Activated CD8-positive, alpha-beta T cell treated with anti-CD3 and anti-CD28 coated beads, Interleukin-2, amount 10 ng/mL, durations not matched to agents 7 days and 5 days (primary cell): ENCODE data around the gene NTM. TPM values are rescaled to one million over a fixed set of nuclear protein-coding genes. Genes with fewer than 3 reads are reported as not detected.

Experiments
- ATAC-seq: fragments of 150-1000 bp; cut with Tn5 transposase; one replicate; pipeline ENCODE4 v1.10.0; 2021; ENCODE audit warnings: moderate library complexity
- CTCF ChIA-PET: fragments of 350-600 bp; sonication (Branson Sonifier 250); formaldehyde crosslinking; loops from one replicate; lab custom pipeline; 2021; ENCODE audit warnings: antibody characterized with exemption; lab: Charles Lee
- POLR2A ChIA-PET: fragments of 350-600 bp; sonication (Branson Sonifier 250); formaldehyde crosslinking; loops from one replicate; lab custom pipeline; 2021; ENCODE audit warnings: antibody characterized with exemption; lab: Charles Lee
- DNase-seq: peaks from one replicate; pipeline ENCODE4 v3.0.0-alpha.2; 2020
- H3K27ac Mint-ChIP-seq: one replicate; pipeline ENCODE4 v1.8.0; 2021; ENCODE audit warnings: mild to moderate bottlenecking, mixed read lengths
- H3K27me3 Mint-ChIP-seq: one replicate; pipeline ENCODE4 v1.8.0; 2021; ENCODE audit warnings: low read depth, mixed read lengths
- H3K36me3 Mint-ChIP-seq: one replicate; pipeline ENCODE4 v1.8.0; 2021; ENCODE audit warnings: low read depth, mixed read lengths
- H3K4me1 Mint-ChIP-seq: one replicate; pipeline ENCODE4 v1.8.0; 2021; ENCODE audit warnings: low read depth, mixed read lengths
- H3K4me3 Mint-ChIP-seq: one replicate; pipeline ENCODE4 v1.8.0; 2021; ENCODE audit warnings: mild to moderate bottlenecking, mixed read lengths
- H3K9me3 Mint-ChIP-seq: one replicate; pipeline ENCODE4 v1.8.0; 2022; ENCODE audit warnings: mixed read lengths; ENCODE audit not compliant: insufficient read depth
- total RNA-seq, 2 experiments: library from RNA; stranded (reverse); gene quantifications; one replicate each; pipeline ENCODE4 v1.2.3, GENCODE V29; 2021

NTM gene
- total RNA-seq, 2 experiments from 2014 or later = not detected

DNA sequence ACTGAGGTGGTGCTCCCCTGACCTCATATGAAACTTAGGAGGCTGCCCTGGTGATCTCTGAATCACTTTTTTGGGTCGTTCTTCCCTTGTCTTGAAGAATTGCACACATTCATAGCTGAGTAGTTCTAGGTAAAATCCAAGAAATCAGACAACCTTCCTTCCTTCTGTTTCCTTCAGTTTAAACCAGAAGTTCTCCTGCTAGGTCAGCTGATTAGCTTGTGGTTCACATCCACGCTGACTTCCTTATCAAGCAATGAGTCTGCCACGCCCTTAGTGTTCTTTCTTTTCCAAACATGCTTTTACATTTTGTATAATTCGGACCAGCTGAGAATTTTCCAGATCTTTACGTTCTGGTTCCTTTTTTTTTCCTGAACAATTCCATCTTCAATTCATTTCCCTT is 892.8 kb downstream of the NTM start:
- Mint-ChIP-seq H3K4me3 (no peak overlapping the region), H3K4me1 (no peaks in the 10 kb centered on the region), H3K27me3 (no peaks in the 10 kb centered on the region), H3K9me3 (no peaks in the 10 kb centered on the region), H3K27ac (no peak overlapping the region), H3K36me3 (no peaks in the 10 kb centered on the region)
- no peak for DNase-seq
- POLR2A ChIA-PET = no interaction called here
- CTCF ChIA-PET = no interaction called here
- ATAC-seq = no peak

DNA sequence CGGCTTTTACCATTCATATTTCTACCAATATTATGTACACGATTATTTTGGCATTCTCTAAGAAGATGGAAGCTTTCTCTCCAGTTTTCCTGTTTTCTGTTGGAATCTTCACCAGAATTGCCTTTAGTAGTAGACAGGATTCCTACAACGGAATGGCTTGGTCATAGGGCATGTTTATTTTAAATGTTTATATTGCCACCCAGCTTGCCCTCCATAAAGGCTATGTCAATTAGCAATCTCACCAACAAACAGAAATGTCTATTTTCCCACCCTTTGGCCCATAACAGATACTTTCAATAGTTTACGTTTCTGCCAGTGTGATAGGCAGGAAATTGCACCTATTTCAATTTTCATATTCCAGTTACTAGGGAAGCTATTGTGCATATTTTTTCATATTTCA is 893.5 kb downstream of the NTM start:
- H3K27ac Mint-ChIP-seq = no peak overlapping the region
- CTCF ChIA-PET = no interaction called here

GRCh38 chr11:132264616-132265015 is 894.2 kb downstream of the NTM start:
- Mint-ChIP-seq H3K4me1 (no peaks in the 10 kb centered on the region), H3K36me3 (no peaks in the 10 kb centered on the region), H3K27me3 (no peaks in the 10 kb centered on the region), H3K27ac (no peak overlapping the region), H3K9me3 (no peaks in the 10 kb centered on the region), H3K4me3 (no peak overlapping the region)
- DNase-seq = no peak
- ATAC-seq = no peak
- ChIA-PET CTCF (no interaction called here), POLR2A (no interaction called here)

More for the DNA sequence above, 893.5 kb downstream of the NTM start:
- ATAC-seq (no peak), DNase-seq (no peak)
- Mint-ChIP-seq H3K27me3 (no peaks in the 10 kb centered on the region), H3K4me1 (no peaks in the 10 kb centered on the region), H3K4me3 (no peak overlapping the region), H3K36me3 (no peaks in the 10 kb centered on the region), H3K9me3 (no peaks in the 10 kb centered on the region)
- POLR2A ChIA-PET = no interaction called here

DNA sequence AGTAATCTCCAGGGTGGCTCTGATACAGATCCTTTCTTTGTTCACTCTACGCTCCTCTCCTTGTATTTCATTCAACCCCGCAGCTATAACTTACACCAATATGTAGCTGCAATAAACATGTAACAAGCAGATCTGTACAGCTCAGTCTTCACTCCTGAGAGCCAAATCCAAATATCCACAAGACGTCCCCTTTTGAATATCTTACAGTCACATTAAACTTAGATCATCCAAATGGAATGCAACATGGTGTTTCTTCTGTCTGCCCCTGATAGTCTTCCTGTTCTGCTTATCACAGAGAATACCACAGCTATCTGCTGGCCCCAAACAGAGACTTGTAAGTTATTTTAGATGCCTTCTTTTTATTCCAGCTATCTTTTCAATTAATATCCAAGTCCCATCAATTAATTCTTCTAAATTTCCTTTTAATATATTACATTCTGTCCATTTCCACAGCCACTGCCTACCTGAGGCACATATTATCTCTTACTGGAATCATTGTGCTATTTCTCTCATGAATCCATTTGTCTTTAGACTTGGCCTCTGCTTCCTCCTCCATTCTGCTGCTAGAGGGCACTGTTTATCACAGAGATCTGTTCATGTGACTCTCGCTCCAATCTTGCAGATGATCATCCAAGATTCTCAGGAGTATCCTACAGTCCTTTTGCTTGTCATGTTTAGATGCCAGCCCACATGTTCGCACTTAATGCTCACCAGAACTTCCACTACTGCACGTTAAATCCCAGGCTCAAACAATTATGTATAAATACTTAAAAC is 908.6 kb downstream of the NTM start:
- no peaks in the 10 kb centered on the region for H3K9me3 Mint-ChIP-seq
- H3K27ac Mint-ChIP-seq = no peak overlapping the region
- no peaks in the 10 kb centered on the region for H3K4me1 Mint-ChIP-seq
- no peak for ATAC-seq
- H3K4me3 Mint-ChIP-seq = no peak overlapping the region
- POLR2A ChIA-PET = no interaction called here
- CTCF ChIA-PET = interaction anchor here (1.2 to 1.8 kb wide), 2 partner anchors 123 to 662 kb away, joined by 4 to 7 read pairs; no protein-coding TSS in a partner anchor
- no peak for DNase-seq
- no peaks in the 10 kb centered on the region for H3K36me3 Mint-ChIP-seq
- no peaks in the 10 kb centered on the region for H3K27me3 Mint-ChIP-seq

- no peak overlapping the region for H3K4me3 Mint-ChIP-seq
- no peaks in the 10 kb centered on the region for H3K27me3 Mint-ChIP-seq
- no peaks in the 10 kb centered on the region for H3K9me3 Mint-ChIP-seq
These were observed 913.6 kb downstream of the NTM start for GRCh38 chr11:132284048-132284447.

GRCh38 chr11:132284611-132285010 is 914.2 kb downstream of the NTM start:
- H3K9me3 Mint-ChIP-seq = no peaks in the 10 kb centered on the region
- no peak for DNase-seq
- no peaks in the 10 kb centered on the region for H3K27me3 Mint-ChIP-seq
- no peak overlapping the region for H3K4me3 Mint-ChIP-seq
- H3K27ac Mint-ChIP-seq = no peak overlapping the region
- ChIA-PET CTCF (no interaction called here), POLR2A (no interaction called here)
- H3K4me1 Mint-ChIP-seq = no peaks in the 10 kb centered on the region
- no peaks in the 10 kb centered on the region for H3K36me3 Mint-ChIP-seq
- ATAC-seq = no peak

More at GRCh38 chr11:132284048-132284447, 913.6 kb downstream of the NTM start:
- no peak for ATAC-seq
- no peaks in the 10 kb centered on the region for H3K4me1 Mint-ChIP-seq
- H3K27ac Mint-ChIP-seq = no peak overlapping the region
- POLR2A ChIA-PET = no interaction called here
- CTCF ChIA-PET = no interaction called here
- no peaks in the 10 kb centered on the region for H3K36me3 Mint-ChIP-seq
- no peak for DNase-seq

- Mint-ChIP-seq H3K27ac (no peak overlapping the region), H3K9me3 (no peaks in the 10 kb centered on the region), H3K27me3 (no peaks in the 10 kb centered on the region), H3K4me3 (no peak overlapping the region), H3K4me1 (no peaks in the 10 kb centered on the region), H3K36me3 (no peaks in the 10 kb centered on the region)
- ATAC-seq = no peak
- CTCF ChIA-PET = no interaction called here
- no peak for DNase-seq
- POLR2A ChIA-PET = no interaction called here
These were observed 915.2 kb downstream of the NTM start for GRCh38 chr11:132285631-132286030.

DNA sequence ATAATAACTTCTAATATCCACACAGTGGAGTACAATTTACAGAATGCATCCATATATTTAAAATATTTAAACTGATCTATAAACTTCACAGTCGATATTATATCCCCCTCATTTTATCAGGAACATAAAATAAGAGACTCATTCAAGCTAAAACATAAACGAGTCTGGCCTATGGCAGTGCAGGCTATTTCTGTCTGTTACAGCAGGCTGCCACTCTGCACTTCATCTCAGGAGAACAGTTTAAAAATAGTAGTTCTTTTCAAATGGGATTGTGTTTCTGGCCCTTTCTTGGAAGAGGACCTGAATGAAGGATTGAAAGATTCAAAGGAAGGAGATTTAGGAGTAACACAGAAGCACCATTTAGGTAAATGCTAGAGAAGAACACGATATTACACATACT is 915.7 kb downstream of the NTM start:
- H3K36me3 Mint-ChIP-seq = no peaks in the 10 kb centered on the region
- H3K4me1 Mint-ChIP-seq = no peaks in the 10 kb centered on the region
- POLR2A ChIA-PET = no interaction called here
- ATAC-seq = no peak
- H3K27me3 Mint-ChIP-seq = no peaks in the 10 kb centered on the region
- no peak for DNase-seq
- H3K4me3 Mint-ChIP-seq = no peak overlapping the region
- H3K27ac Mint-ChIP-seq = no peak overlapping the region
- CTCF ChIA-PET = no interaction called here
- H3K9me3 Mint-ChIP-seq = no peaks in the 10 kb centered on the region

GRCh38 chr11:132288036-132288435 is 917.6 kb downstream of the NTM start:
- POLR2A ChIA-PET = no interaction called here
- DNase-seq = no peak
- no peak for ATAC-seq
- Mint-ChIP-seq H3K4me1 (no peaks in the 10 kb centered on the region), H3K36me3 (no peaks in the 10 kb centered on the region), H3K4me3 (no peak overlapping the region), H3K27ac (no peak overlapping the region), H3K9me3 (no peaks in the 10 kb centered on the region), H3K27me3 (no peaks in the 10 kb centered on the region)
- CTCF ChIA-PET = no interaction called here

- no peaks in the 10 kb centered on the region for H3K4me1 Mint-ChIP-seq
- CTCF ChIA-PET = no interaction called here
- DNase-seq (no peak), ATAC-seq (no peak)
- no peaks in the 10 kb centered on the region for H3K27me3 Mint-ChIP-seq
- no peaks in the 10 kb centered on the region for H3K9me3 Mint-ChIP-seq
- no peaks in the 10 kb centered on the region for H3K36me3 Mint-ChIP-seq
- POLR2A ChIA-PET = no interaction called here
- H3K4me3 Mint-ChIP-seq = no peak overlapping the region
- no peak overlapping the region for H3K27ac Mint-ChIP-seq
These were observed 919.3 kb downstream of the NTM start for GRCh38 chr11:132289590-132290256.

- no peaks in the 10 kb centered on the region for H3K27me3 Mint-ChIP-seq
- DNase-seq (no peak), ATAC-seq (no peak)
- CTCF ChIA-PET = no interaction called here
- H3K4me3 Mint-ChIP-seq = no peak overlapping the region
- no peak overlapping the region for H3K27ac Mint-ChIP-seq
- POLR2A ChIA-PET = no interaction called here
- H3K36me3 Mint-ChIP-seq = no peaks in the 10 kb centered on the region
- H3K4me1 Mint-ChIP-seq = no peaks in the 10 kb centered on the region
- no peaks in the 10 kb centered on the region for H3K9me3 Mint-ChIP-seq
These were observed 923.2 kb downstream of the NTM start for GRCh38 chr11:132293586-132293985.

DNA sequence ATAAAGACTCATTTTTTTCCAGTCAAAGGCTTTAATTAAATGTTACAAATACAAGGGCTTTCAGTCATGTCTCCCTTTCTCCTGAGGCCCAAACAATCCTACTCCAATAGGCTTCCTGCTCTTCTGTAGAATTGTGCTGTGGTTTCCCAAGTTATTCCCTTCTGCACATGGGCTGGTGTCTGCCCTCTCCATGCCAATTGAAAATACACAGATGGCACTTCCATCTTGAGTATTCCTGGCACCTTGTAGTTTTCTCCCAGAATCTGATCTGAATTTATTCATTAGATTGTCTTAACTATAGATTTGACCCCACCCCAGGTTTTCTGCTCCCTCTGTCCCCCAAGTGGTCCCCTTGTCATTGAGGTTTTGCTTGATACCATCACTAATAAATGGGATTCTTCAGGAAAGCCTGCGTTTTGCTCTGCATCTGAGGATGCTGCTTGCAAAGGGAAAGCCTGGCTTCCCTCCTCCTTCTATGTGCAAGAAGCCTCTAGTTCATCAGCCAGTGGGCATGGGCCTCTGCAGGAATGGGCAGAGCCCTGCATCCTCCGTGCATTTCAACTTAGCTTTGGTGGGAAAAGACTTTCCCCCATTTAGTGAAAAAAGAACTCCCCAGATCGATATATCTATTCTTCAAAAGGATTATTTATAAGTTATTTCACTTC is 926.7 kb downstream of the NTM start:
- Mint-ChIP-seq H3K36me3 (no peaks in the 10 kb centered on the region), H3K9me3 (no peaks in the 10 kb centered on the region), H3K4me1 (no peaks in the 10 kb centered on the region), H3K27me3 (no peaks in the 10 kb centered on the region), H3K27ac (no peak overlapping the region), H3K4me3 (no peak overlapping the region)
- CTCF ChIA-PET = no interaction called here
- POLR2A ChIA-PET = no interaction called here
- DNase-seq (no peak), ATAC-seq (no peak)
